Nephron progenitor cell (in vitro differentiated cells): ENCODE results near the gene CHN2.

Source experiments
- DNase-seq: peaks from one replicate; pipeline ENCODE4 v3.0.0; 2021
- H3K27ac Mint-ChIP-seq: 2 replicates; pipeline ENCODE4 v1.8.0; 2021; ENCODE audit warnings: mild to moderate bottlenecking, moderate library complexity, mixed read lengths
- H3K27me3 Mint-ChIP-seq: 2 replicates; pipeline ENCODE4 v1.8.0; 2021; ENCODE audit warnings: mild to moderate bottlenecking, low read depth, mixed read lengths; ENCODE audit not compliant: poor library complexity
- H3K36me3 Mint-ChIP-seq: 2 replicates; pipeline ENCODE4 v1.8.0; 2021; ENCODE audit warnings: low read depth, mixed read lengths
- H3K4me1 Mint-ChIP-seq: 2 replicates; pipeline ENCODE4 v1.8.0; 2021; ENCODE audit warnings: mixed read lengths
- H3K4me3 Mint-ChIP-seq: 2 replicates; pipeline ENCODE4 v1.8.0; 2021; ENCODE audit warnings: mild to moderate bottlenecking, moderate library complexity, mixed read lengths
- H3K9me3 Mint-ChIP-seq: 2 replicates; pipeline ENCODE4 v1.8.0; 2021; ENCODE audit warnings: mild to moderate bottlenecking, moderate library complexity, mixed read lengths
- CTCF ChIP-seq: fragments of 200-600 bp; sonication (generic); IDR thresholded peaks from 2 replicates; pipeline ENCODE4 v1.5.0; 2021; ENCODE audit warnings: antibody characterized with exemption

The CHN2 gene

GRCh38 chr7:29216128-29216527 is 21.6 kb downstream of the CHN2 start:
- peaks cover 11% of the 10 kb centered on the region for H3K36me3 Mint-ChIP-seq
- peaks cover 16% of the 10 kb centered on the region for H3K9me3 Mint-ChIP-seq
- no peak for TF ChIP-seq CTCF
- H3K27me3 Mint-ChIP-seq = peaks cover 5% of the 10 kb centered on the region
- H3K4me1 Mint-ChIP-seq = no peaks in the 10 kb centered on the region
- no peak overlapping the region for H3K4me3 Mint-ChIP-seq
- H3K27ac Mint-ChIP-seq = no peak overlapping the region
- no peak for DNase-seq

GRCh38 chr7:29217113-29217512 is 22.5 kb downstream of the CHN2 start:
- H3K4me3 Mint-ChIP-seq = no peak overlapping the region
- H3K36me3 Mint-ChIP-seq = peaks cover 19% of the 10 kb centered on the region
- DNase-seq = no peak
- peaks cover 5% of the 10 kb centered on the region for H3K27me3 Mint-ChIP-seq
- no peak for TF ChIP-seq CTCF
- H3K9me3 Mint-ChIP-seq = peaks cover 25% of the 10 kb centered on the region
- H3K4me1 Mint-ChIP-seq = no peaks in the 10 kb centered on the region
- no peak overlapping the region for H3K27ac Mint-ChIP-seq

GRCh38 chr7:29224726-29225125 is 30.2 kb downstream of the CHN2 start:
- DNase-seq = no peak
- no peak for TF ChIP-seq CTCF
- Mint-ChIP-seq H3K27me3 (no peaks in the 10 kb centered on the region), H3K36me3 (peaks cover 24% of the 10 kb centered on the region), H3K9me3 (peaks cover 26% of the 10 kb centered on the region), H3K4me1 (no peaks in the 10 kb centered on the region), H3K27ac (no peak overlapping the region), H3K4me3 (no peak overlapping the region)

GRCh38 chr7:29228289-29229011 is 33.9 kb downstream of the CHN2 start:
- peaks cover 25% of the 10 kb centered on the region for H3K4me1 Mint-ChIP-seq

GRCh38 chr7:29229066-29229465 is 34.5 kb downstream of the CHN2 start:
- H3K9me3 Mint-ChIP-seq = peaks cover 6% of the 10 kb centered on the region
- no peaks in the 10 kb centered on the region for H3K27me3 Mint-ChIP-seq
- H3K4me1 Mint-ChIP-seq = peaks cover 25% of the 10 kb centered on the region
- TF ChIP-seq CTCF = no peak
- no peak overlapping the region for H3K4me3 Mint-ChIP-seq
- no peak overlapping the region for H3K27ac Mint-ChIP-seq
- H3K36me3 Mint-ChIP-seq = peaks cover 7% of the 10 kb centered on the region
- DNase-seq = no peak

More at GRCh38 chr7:29228289-29229011, 33.9 kb downstream of the CHN2 start:
- DNase-seq = no peak
- H3K27me3 Mint-ChIP-seq = no peaks in the 10 kb centered on the region
- H3K4me3 Mint-ChIP-seq = no peak overlapping the region
- peaks cover 3% of the 10 kb centered on the region for H3K36me3 Mint-ChIP-seq
- TF ChIP-seq CTCF = no peak
- H3K9me3 Mint-ChIP-seq = peaks cover 3% of the 10 kb centered on the region
- H3K27ac Mint-ChIP-seq = no peak overlapping the region

- Mint-ChIP-seq H3K27me3 (no peaks in the 10 kb centered on the region), H3K4me3 (no peak overlapping the region), H3K4me1 (peaks cover 25% of the 10 kb centered on the region), H3K27ac (no peak overlapping the region), H3K9me3 (peaks cover 13% of the 10 kb centered on the region), H3K36me3 (peaks cover 9% of the 10 kb centered on the region)
- no peak for DNase-seq
- no peak for TF ChIP-seq CTCF
These were observed 35.4 kb downstream of the CHN2 start for GRCh38 chr7:29229946-29230345.
